HG02938 (cell line): Measurements from ENCODE around the gene CIC.

Source experiments
- ATAC-seq: cut with Tn5 transposase; IDR thresholded peaks from one replicate; pipeline ENCODE4 v1.9.1; 2021; ENCODE audit warnings: mild to moderate bottlenecking, moderate library complexity; ENCODE audit not compliant: unreplicated experiment

CIC gene

DNA sequence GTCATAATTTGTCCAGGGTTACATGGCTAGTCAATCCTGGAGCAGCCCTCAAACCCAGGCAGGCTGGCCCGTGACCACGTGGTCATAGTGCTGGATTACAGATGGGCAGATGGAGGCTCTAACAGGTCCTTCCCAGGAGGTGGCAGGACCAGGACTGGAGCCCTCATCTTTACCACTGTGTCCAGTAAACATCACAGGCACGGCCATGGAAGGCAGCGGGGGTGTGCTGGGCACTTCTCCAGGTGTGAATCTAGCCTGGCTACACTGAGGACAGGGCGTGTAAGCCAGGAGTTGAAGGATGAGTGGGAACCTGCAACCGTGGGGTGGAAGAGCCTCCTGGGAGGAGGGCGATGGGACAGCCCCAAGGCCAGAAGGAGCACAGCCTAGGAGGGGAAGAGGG, 6.1 kb downstream of the CIC start:
- no peak for ATAC-seq

DNA sequence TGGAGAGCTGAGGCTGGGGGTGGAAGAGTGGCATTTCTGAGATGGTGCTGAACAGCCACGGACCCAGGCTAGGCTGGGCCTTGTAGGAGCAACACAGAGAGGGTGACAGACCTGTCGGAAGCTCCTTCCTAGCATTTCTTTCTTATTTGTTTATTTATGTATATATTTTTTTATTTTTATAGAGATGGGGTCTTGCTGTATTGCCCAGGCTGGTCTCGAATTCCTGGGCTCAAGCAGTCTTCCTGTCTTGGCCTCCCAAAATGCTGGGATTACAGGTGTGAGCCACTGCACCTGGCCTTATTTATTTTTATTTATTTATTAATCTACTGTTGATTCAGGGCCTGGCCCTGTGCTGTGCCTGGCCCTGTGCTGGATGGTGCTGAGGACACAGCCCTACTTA, 6.5 kb downstream of the CIC start:
- no peak for ATAC-seq

- no peak for ATAC-seq
Measured at GRCh38 chr19:42276284-42276683, 7.2 kb downstream of the CIC start.

- no peak for ATAC-seq
Measured at GRCh38 chr19:42276821-42277220, 7.8 kb downstream of the CIC start.

- no peak for ATAC-seq
Measured at GRCh38 chr19:42277821-42278451, 8.9 kb downstream of the CIC start.

- ATAC-seq = no peak
Measured at GRCh38 chr19:42278452-42279154, 9.6 kb downstream of the CIC start.

GRCh38 chr19:42279155-42279901, 10.3 kb downstream of the CIC start:
- ATAC-seq = no peak

DNA sequence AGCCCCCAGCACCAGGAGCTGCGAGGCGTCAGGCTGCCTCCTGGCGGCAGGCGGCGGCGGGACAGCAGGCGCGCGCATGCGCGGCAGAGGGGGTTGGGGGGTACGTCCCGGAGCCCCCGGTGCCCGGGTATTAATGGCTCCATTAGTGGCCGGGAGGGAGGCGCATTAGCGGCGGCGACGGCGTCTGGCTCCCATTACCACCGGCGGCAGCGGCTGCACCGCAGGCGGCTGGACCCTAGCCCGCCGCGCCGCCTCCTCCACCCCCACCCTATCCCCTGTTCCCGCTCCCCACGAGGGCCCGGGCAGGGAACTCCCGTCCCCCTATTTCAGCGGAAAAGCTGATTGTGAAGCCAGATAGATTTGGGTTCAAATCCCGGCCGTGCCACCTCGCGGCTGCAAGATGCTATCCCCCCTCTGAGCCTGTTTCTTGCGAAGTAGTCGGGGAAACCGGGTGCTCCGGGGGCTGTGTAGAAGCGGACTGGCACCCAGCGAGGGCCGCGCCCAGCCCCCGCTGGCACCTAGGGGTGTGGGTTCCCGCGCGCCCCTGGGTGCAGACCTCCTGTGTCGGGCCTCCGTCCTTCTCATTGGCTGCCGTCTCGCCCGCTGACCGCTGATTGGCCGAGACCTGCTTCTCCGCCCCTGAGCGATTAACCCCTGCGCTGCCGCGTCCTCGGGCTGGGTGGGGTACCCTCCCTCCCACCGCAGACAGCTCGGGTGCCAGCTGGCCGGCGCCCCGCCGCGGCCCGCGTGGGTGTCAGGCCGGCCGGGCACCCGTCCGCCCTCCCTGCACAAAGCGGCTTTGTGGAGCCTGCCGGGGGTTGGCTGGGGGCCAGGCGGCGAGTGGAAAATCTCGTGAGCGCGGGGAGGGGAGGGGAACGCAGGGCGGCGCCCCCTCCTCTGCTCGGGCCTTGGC, 11.1 kb downstream of the CIC start:
- ATAC-seq = peak; percentile 30

DNA sequence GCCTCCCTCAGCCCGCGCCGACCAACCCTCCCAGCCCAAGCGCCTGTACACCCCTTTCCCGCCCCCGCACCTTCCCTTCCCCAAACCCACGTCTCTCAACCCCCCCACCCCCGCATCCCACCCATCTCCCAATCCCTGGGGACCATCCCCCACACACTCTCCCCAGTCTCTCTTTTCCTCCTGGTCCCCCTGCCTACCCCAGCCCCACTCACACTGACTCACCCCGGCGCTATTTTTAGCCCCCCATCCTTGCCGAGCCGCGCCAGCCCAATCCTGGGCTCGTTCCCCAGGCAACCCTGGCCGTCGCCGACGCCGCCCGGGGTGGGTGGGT, 11.7 kb downstream of the CIC start:
- ATAC-seq = no peak

DNA sequence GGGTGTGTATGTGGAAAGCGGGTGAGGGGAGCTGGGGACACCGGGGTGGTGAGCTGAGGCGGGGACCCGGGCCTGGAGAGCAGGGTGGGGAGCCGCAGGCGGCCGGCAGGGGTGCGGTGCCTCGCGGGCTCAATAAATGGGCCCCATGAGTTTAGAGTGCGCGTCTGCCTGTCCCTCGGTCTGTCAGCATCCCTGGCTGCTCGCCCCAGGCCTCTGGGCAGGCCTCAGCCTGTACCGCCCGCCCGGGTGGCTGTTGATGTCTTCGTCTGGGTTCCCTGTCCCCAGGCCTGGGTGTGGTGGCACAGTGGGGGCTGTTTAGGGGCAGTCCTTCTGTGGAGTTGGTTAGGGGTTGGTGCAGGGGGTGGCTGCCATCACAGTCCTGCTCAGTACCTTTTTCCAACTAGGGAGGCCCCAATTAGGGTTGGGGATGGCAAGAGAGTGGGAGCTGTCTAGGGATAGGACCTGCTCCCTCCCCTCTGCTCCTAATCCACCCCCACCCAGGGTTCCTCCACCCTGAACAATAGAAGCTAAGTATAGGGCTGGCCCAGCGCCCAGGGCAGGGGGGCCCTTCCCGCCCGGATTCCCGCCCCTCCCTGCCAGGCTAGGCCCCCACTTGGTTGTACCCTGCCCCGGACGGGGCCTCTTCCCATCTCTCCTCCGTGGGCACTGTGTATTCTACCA, 12.2 kb downstream of the CIC start:
- no peak for ATAC-seq

DNA sequence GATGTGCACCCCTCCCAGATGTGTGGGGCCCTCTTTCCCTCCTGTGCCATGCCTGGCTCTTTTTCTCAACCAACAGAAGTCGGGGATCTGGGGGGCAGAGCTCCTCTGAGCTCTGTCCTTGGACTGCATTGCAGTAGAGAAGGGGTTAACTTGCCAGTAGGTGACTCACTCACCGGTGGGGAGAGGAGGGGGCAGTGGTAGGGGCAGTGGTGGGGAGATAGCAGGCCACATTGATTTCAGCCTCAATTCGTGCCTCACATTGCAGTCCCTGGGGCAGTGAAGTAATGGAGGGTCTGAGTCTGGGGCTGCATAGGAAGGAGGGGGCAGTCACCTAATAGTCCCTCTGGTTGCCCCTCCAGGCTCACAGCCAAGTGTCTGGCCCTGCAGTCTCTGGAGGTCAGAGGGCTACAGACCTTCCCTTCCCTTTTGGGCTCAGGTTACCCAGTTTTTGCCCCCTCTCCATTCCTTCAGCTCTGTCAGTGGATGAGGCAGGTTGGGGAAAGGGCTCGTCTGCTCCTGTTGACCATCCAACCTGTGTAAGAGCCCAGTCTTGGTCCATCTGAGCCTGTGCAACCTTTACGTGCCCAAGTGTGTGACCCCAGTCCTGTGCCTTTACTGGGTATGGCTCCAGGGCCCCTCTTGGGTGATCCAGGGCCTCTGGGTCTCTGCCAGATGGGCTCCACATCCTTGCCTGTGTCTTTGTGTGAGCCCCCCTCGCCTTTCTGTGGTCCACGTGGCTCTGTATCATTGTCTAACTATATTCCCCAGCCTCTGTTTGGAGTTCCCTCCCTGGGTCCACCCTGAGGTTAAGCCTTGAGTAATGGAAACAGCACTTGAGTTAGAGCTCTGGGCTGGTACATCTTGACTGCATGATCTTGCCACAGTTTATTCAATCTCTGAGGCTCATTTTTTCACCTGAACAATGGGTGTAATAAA, 13.0 kb downstream of the CIC start:
- no peak for ATAC-seq

DNA sequence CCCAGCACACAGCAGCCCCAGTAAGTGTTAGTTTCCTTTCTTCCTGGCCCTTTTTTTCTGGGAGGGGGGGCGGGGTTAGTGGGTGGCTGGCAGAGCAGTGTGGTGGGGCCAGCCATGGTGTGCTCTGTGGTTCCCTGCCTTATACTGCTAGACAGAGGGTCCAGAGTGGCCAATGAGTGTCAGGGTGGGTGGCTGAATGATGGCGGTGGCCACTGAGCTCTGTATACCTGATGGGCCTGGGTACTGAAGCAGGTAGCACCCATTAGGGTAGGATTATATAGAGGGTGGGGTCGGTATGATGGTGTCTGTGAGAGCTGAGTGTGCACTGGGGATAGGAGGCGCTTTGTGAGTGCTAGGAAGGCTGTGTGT, 13.8 kb downstream of the CIC start:
- ATAC-seq = no peak

DNA sequence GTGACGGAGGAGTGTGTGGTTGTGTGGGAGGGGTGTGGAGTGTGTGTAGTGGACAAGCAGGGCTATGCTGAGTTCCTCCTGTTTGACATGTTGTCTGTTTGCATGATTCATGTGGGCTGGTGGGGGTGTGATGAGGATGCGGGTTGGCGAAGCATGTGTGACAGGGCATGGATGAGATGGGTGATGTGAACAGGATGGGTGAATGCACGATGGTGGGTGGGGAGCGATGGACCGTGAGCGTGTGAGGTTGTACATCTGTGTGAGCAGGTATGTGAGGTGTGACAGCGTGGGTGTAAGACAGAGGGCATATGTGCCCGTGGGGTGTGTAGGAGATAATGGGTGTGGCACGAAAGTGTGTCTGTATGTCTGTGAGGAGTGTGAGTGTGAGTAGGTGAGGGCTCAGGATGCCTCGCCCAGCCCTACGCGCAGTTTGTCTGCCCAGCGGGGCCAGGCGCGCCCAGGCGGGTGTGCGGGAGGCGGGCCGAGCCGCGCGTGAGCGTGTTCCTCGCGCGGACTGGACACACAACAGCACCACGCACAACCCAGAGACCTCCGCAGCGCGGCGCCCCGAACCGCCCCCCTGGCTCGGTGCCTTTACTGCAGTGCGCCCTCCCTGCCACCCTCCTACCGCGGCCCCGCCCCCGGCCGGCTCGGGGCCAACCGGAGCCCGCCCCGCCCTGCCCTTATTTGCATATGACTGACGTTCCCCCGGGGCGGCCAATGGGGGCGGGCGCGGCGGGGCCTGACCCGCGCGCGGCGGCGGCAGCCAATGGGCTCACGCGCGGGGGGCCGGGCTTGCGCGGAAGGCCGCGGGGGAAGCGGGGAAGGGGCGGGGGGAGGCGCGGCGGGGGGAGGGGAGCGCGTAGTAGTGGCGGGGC, 14.4 kb downstream of the CIC start:
- peak; percentile 48 for ATAC-seq

GRCh38 chr19:42284066-42284501, 15.0 kb downstream of the CIC start:
- ATAC-seq = peak; percentile 17

- no peak for ATAC-seq
Measured at GRCh38 chr19:42284591-42285341, 15.7 kb downstream of the CIC start.

GRCh38 chr19:42285541-42285941, 16.5 kb downstream of the CIC start:
- no peak for ATAC-seq

- no peak for ATAC-seq
Measured at GRCh38 chr19:42285988-42286348, 16.9 kb downstream of the CIC start.
